Astrocyte (in vitro differentiated cells and primary cell): ENCODE measurements around the gene CLCN5. TPM values are rescaled to one million over a fixed set of nuclear protein-coding genes. Genes with fewer than 3 reads are reported as not detected.

Experiments
- DNase-seq: peaks from one replicate; pipeline ENCODE4 v3.0.0-alpha.2; 2010; ENCODE audit warnings: low read depth
- FAIRE-seq: peaks from 2 replicates; lab custom pipeline; 2011; peaks lifted over from hg19 to GRCh38; lab: Jason Lieb, UNC
- H2AFZ ChIP-seq: 2 replicates; pipeline ENCODE4 v1.6.0; 2012; ENCODE audit warnings: low read depth, low read length, inconsistent platforms
- H3K27ac ChIP-seq: 2 replicates; pipeline ENCODE4 v1.5.1; 2011; ENCODE audit warnings: low read depth, low read length, inconsistent platforms
- H3K27me3 ChIP-seq: 2 replicates; pipeline ENCODE4 v1.6.0; 2011; ENCODE audit warnings: low read length, inconsistent platforms; ENCODE audit not compliant: insufficient read depth
- H3K36me3 ChIP-seq: 2 replicates; pipeline ENCODE4 v1.5.1; 2011; ENCODE audit warnings: low read length, inconsistent platforms; ENCODE audit not compliant: insufficient read depth
- H3K4me1 ChIP-seq: 2 replicates; pipeline ENCODE4 v1.5.1; 2011; ENCODE audit warnings: low read length, inconsistent platforms; ENCODE audit not compliant: insufficient read depth
- H3K4me2 ChIP-seq: 2 replicates; pipeline ENCODE4 v1.6.0; 2012; ENCODE audit warnings: low read length, inconsistent platforms
- H3K4me3 ChIP-seq: 2 replicates; pipeline ENCODE4 v1.5.1; 2011; ENCODE audit warnings: low read depth, mild to moderate bottlenecking, low read length, inconsistent platforms; ENCODE audit not compliant: insufficient read depth
- H3K79me2 ChIP-seq: 2 replicates; pipeline ENCODE4 v1.6.0; 2012; ENCODE audit warnings: mild to moderate bottlenecking, low read length, inconsistent platforms; ENCODE audit not compliant: insufficient read depth
- H3K9ac ChIP-seq: 2 replicates; pipeline ENCODE4 v1.6.0; 2012; ENCODE audit warnings: mild to moderate bottlenecking, low read length, inconsistent platforms
- H3K9me3 ChIP-seq: 2 replicates; pipeline ENCODE4 v1.5.1; 2012; ENCODE audit warnings: low read depth, mild to moderate bottlenecking, low read length, inconsistent platforms; ENCODE audit not compliant: insufficient read depth
- H4K20me1 ChIP-seq: 2 replicates; pipeline ENCODE4 v1.6.0; 2012; ENCODE audit warnings: low read length, inconsistent platforms; ENCODE audit not compliant: insufficient read depth
- H3K27ac Mint-ChIP-seq: one replicate; pipeline ENCODE4 v1.8.0; 2021; ENCODE audit warnings: mild to moderate bottlenecking, mixed read lengths; ENCODE audit not compliant: unreplicated experiment
- H3K27me3 Mint-ChIP-seq: one replicate; pipeline ENCODE4 v1.8.0; 2021; ENCODE audit warnings: low read depth, mixed read lengths; ENCODE audit not compliant: unreplicated experiment
- H3K36me3 Mint-ChIP-seq: one replicate; pipeline ENCODE4 v1.8.0; 2021; ENCODE audit warnings: low read depth, mixed read lengths; ENCODE audit not compliant: unreplicated experiment
- H3K4me1 Mint-ChIP-seq: one replicate; pipeline ENCODE4 v1.8.0; 2021; ENCODE audit warnings: low read depth, mixed read lengths; ENCODE audit not compliant: unreplicated experiment
- H3K4me3 Mint-ChIP-seq: one replicate; pipeline ENCODE4 v1.8.0; 2021; ENCODE audit warnings: mild to moderate bottlenecking, moderate library complexity, mixed read lengths; ENCODE audit not compliant: unreplicated experiment
- H3K9me3 Mint-ChIP-seq: one replicate; pipeline ENCODE4 v1.8.0; 2021; ENCODE audit warnings: mild to moderate bottlenecking, mixed read lengths; ENCODE audit not compliant: unreplicated experiment
- CTCF ChIP-seq: IDR thresholded peaks from 2 replicates; pipeline ENCODE4 v1.5.1; 2011; ENCODE audit warnings: low read depth, mild to moderate bottlenecking, inconsistent platforms, low read length, moderate library complexity; ENCODE audit not compliant: insufficient read depth
- EZH2 ChIP-seq: IDR thresholded peaks from 2 replicates; pipeline ENCODE4 v1.6.1; 2012; ENCODE audit warnings: mild to moderate bottlenecking, low read length, inconsistent platforms; ENCODE audit not compliant: insufficient read depth
- total RNA-seq: library from RNA; stranded (reverse); gene quantifications from 2 replicates; pipeline ENCODE4 v1.2.1, GENCODE V29; 2021

CLCN5 gene
- total RNA-seq, 1 donor from 2014 or later = 16.7 TPM

GRCh38 chrX:49993661-49994060 lies 71.3 kb downstream of the CLCN5 start:
- Histone ChIP-seq H3K27ac (no peak overlapping the region), H4K20me1 (no peaks in the 10 kb centered on the region), H3K27me3 (no peaks in the 10 kb centered on the region), H3K9ac (no peak overlapping the region), H3K4me2 (no peak overlapping the region), H2AFZ (no peak overlapping the region), H3K9me3 (no peaks in the 10 kb centered on the region), H3K79me2 (no peaks in the 10 kb centered on the region), H3K4me3 (no peak overlapping the region), H3K4me1 (no peaks in the 10 kb centered on the region), H3K36me3 (no peaks in the 10 kb centered on the region)
- H3K36me3 Mint-ChIP-seq = no peaks in the 10 kb centered on the region
- peaks cover 45% of the 10 kb centered on the region for H3K4me1 Mint-ChIP-seq
- TF ChIP-seq CTCF (no peak), EZH2 (no peak)
- H3K4me3 Mint-ChIP-seq = peak overlapping the region; percentile 37
- no peak for DNase-seq
- H3K27me3 Mint-ChIP-seq = no peaks in the 10 kb centered on the region
- FAIRE-seq = no peak
- H3K9me3 Mint-ChIP-seq = no peaks in the 10 kb centered on the region
- H3K27ac Mint-ChIP-seq = peak overlapping the region; percentile 50

GRCh38 chrX:49995107-49995731 lies 72.8 kb downstream of the CLCN5 start:
- Histone ChIP-seq H3K79me2 (no peaks in the 10 kb centered on the region), H3K27me3 (no peaks in the 10 kb centered on the region), H3K4me1 (no peaks in the 10 kb centered on the region), H2AFZ (no peak overlapping the region), H3K4me2 (peak overlapping the region; percentile 70), H4K20me1 (no peaks in the 10 kb centered on the region), H3K9me3 (no peaks in the 10 kb centered on the region), H3K27ac (no peak overlapping the region), H3K36me3 (no peaks in the 10 kb centered on the region), H3K4me3 (peak overlapping the region; percentile 20), H3K9ac (no peak overlapping the region)
- TF ChIP-seq CTCF (no peak), EZH2 (no peak)
- Mint-ChIP-seq H3K4me1 (peaks cover 54% of the 10 kb centered on the region), H3K9me3 (no peaks in the 10 kb centered on the region), H3K27me3 (no peaks in the 10 kb centered on the region), H3K36me3 (no peaks in the 10 kb centered on the region), H3K4me3 (peak overlapping the region; percentile 25), H3K27ac (peak overlapping the region; percentile 82)
- FAIRE-seq = peak; percentile 93
- DNase-seq = peak; percentile 82

DNA sequence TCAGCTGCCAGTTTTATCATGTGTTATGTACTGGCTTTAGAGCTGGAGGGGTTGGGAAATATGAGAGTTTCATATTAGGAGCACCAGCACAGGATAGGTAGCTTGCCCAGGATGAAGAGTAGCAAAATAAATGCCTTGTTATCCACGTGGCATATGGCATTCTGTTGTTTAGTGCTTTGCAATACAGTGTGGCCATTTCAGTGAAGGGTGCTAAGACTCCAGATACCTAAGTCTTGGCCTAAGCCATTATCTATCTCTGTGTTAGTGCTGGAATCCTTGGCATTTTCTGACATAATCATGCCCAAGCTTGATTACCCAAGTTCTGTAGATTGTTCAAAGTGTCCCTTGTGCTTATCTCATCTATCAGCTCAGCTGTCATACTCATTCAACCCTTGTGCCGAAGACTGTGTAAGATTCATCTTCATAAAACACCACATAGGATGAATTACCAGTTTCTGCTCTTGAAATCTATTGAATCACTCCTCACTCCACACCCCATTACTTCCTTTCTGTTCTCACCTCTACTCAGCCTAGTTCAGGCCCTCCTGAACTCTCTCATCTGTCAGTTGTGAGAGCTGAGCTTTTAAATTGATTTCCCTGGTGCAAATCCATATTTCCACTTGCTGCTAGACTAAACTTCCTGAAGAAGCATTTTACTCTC lies 73.5 kb downstream of the CLCN5 start:
- FAIRE-seq = no peak
- H3K4me1 Mint-ChIP-seq = peaks cover 54% of the 10 kb centered on the region
- no peak overlapping the region for H3K9ac ChIP-seq
- H3K36me3 Mint-ChIP-seq = no peaks in the 10 kb centered on the region
- peak; percentile 23 for DNase-seq
- H3K27me3 Mint-ChIP-seq = no peaks in the 10 kb centered on the region
- no peak overlapping the region for H3K27ac ChIP-seq
- no peaks in the 10 kb centered on the region for H3K4me1 ChIP-seq
- no peaks in the 10 kb centered on the region for H3K9me3 ChIP-seq
- no peaks in the 10 kb centered on the region for H3K79me2 ChIP-seq
- no peaks in the 10 kb centered on the region for H3K27me3 ChIP-seq
- H2AFZ ChIP-seq = no peak overlapping the region
- H3K4me3 Mint-ChIP-seq = peak overlapping the region; percentile 40
- H3K36me3 ChIP-seq = no peaks in the 10 kb centered on the region
- no peaks in the 10 kb centered on the region for H4K20me1 ChIP-seq
- no peak overlapping the region for H3K4me3 ChIP-seq
- TF ChIP-seq CTCF (no peak), EZH2 (no peak)
- no peaks in the 10 kb centered on the region for H3K9me3 Mint-ChIP-seq
- peak overlapping the region; percentile 77 for H3K27ac Mint-ChIP-seq
- H3K4me2 ChIP-seq = peak overlapping the region; percentile 70
